HEK293T (cell line): ENCODE data around the gene GAGE10.
"Not testable (repeated sequence)": the region's sequence is repeated elsewhere in the genome, so short reads cannot be mapped to it uniquely, and the experiment has no call there.

ENCODE experiments used
- CTCF ChIA-PET: fragments of 350-600 bp; formaldehyde crosslinking; extraction: SDS; loops from one replicate; lab custom pipeline; 2021; ENCODE audit warnings: antibody characterized with exemption, inconsistent platforms; lab: Yijun Ruan, JAX
- POLR2A ChIA-PET: fragments of 350-600 bp; formaldehyde crosslinking; extraction: SDS; loops from one replicate; lab custom pipeline; 2020; ENCODE audit warnings: antibody characterized with exemption, inconsistent platforms; lab: Yijun Ruan, JAX
- DNase-seq: peaks from one replicate; pipeline ENCODE4 v3.0.0; 2012; ENCODE audit warnings: mixed read lengths; ENCODE audit errors: extremely low spot score
- ARNT ChIP-seq: fragments of 450-650 bp; IDR thresholded peaks from 2 replicates; pipeline ENCODE4 v1.6.1; 2017; ENCODE audit warnings: mild to moderate bottlenecking
- BHLHE40 ChIP-seq: fragments of 450-650 bp; IDR thresholded peaks from 2 replicates; pipeline ENCODE4 v1.6.1; 2016; ENCODE audit warnings: mild to moderate bottlenecking, moderate library complexity, borderline replicate concordance
- CTBP1 ChIP-seq: fragments of 450-650 bp; IDR thresholded peaks from 2 replicates; pipeline ENCODE4 v1.6.1; 2016; ENCODE audit warnings: borderline replicate concordance
- ELF4 ChIP-seq: fragments of 450-650 bp; IDR thresholded peaks from 2 replicates; pipeline ENCODE4 v1.6.1; 2017; ENCODE audit warnings: antibody characterized with exemption
- FOXA1 ChIP-seq: fragments of 450-650 bp; IDR thresholded peaks from 2 replicates; pipeline ENCODE4 v1.6.1; 2016; ENCODE audit warnings: mild to moderate bottlenecking
- FOXK2 ChIP-seq: fragments of 450-650 bp; IDR thresholded peaks from 2 replicates; pipeline ENCODE4 v1.6.1; 2016; ENCODE audit warnings: mild to moderate bottlenecking
- FOXM1 ChIP-seq: fragments of 450-650 bp; IDR thresholded peaks from 2 replicates; pipeline ENCODE4 v1.6.1; 2017; ENCODE audit warnings: mild to moderate bottlenecking, borderline replicate concordance
- HDGF ChIP-seq: fragments of 450-650 bp; IDR thresholded peaks from 2 replicates; pipeline ENCODE4 v1.6.1; 2017; ENCODE audit warnings: antibody characterized with exemption, borderline replicate concordance
- L3MBTL2 ChIP-seq: fragments of 450-650 bp; conservative IDR thresholded peaks from 2 replicates; pipeline ENCODE4 v1.6.1; 2016; ENCODE audit warnings: mild to moderate bottlenecking
- LEF1 ChIP-seq: fragments of 450-650 bp; IDR thresholded peaks from 2 replicates; pipeline ENCODE4 v1.6.1; 2017; ENCODE audit warnings: mild to moderate bottlenecking, borderline replicate concordance
- NFRKB ChIP-seq: fragments of 450-650 bp; IDR thresholded peaks from 2 replicates; pipeline ENCODE4 v1.6.1; 2016; ENCODE audit warnings: mild to moderate bottlenecking, moderate library complexity
- PKNOX1 ChIP-seq: fragments of 450-650 bp; IDR thresholded peaks from 2 replicates; pipeline ENCODE4 v1.6.1; 2016
- SP1 ChIP-seq: fragments of 450-650 bp; IDR thresholded peaks from 2 replicates; pipeline ENCODE4 v1.6.1; 2017
- SUZ12 ChIP-seq: fragments of 450-650 bp; IDR thresholded peaks from 2 replicates; pipeline ENCODE4 v1.6.1; 2016; ENCODE audit warnings: mild to moderate bottlenecking
- TARDBP ChIP-seq: fragments of 450-650 bp; IDR thresholded peaks from 2 replicates; pipeline ENCODE4 v1.6.1; 2016
- ZNF384 ChIP-seq: fragments of 450-650 bp; IDR thresholded peaks from 2 replicates; pipeline ENCODE4 v1.6.1; 2016

GAGE10 gene

GRCh38 chrX:49286136-49286535, 17.3 kb upstream of the GAGE10 start:
- TF ChIP-seq PKNOX1 = no peak
- no peak for TF ChIP-seq L3MBTL2
- TF ChIP-seq ARNT = no peak
- no peak for TF ChIP-seq SUZ12
- no peak for TF ChIP-seq FOXM1
- TF ChIP-seq FOXA1 = no peak
- no peak for TF ChIP-seq HDGF
- TF ChIP-seq FOXK2 = no peak
- no peak for TF ChIP-seq CTBP1
- no peak for TF ChIP-seq BHLHE40
- no peak for TF ChIP-seq ELF4
- no peak for TF ChIP-seq ZNF384
- TF ChIP-seq TARDBP = no peak
- no peak for TF ChIP-seq SP1
- no peak for TF ChIP-seq LEF1
- no peak for TF ChIP-seq NFRKB
- DNase-seq = no peak
- ChIA-PET POLR2A (no interaction called here), CTCF (no interaction called here)

- ChIA-PET POLR2A (interaction anchor here (0.9 kb wide), 1 partner anchor 96 kb away, joined by 3 read pairs; no protein-coding TSS in a partner anchor), CTCF (no interaction called here)
- no peak for DNase-seq
- no peak for TF ChIP-seq ZNF384
- TF ChIP-seq L3MBTL2 = no peak
- no peak for TF ChIP-seq CTBP1
Observed at GRCh38 chrX:49286581-49286980, 16.9 kb upstream of the GAGE10 start.

- ChIA-PET POLR2A (no interaction called here), CTCF (interaction anchor here (0.6 kb wide), 1 partner anchor 222 kb away, joined by 3 read pairs; no protein-coding TSS in a partner anchor)
- TF ChIP-seq BHLHE40 (no peak), PKNOX1 (no peak), CTBP1 (no peak), L3MBTL2 (no peak)
- DNase-seq = no peak
Observed at GRCh38 chrX:49287665-49288064, 15.8 kb upstream of the GAGE10 start.

GRCh38 chrX:49290215-49290614, 13.2 kb upstream of the GAGE10 start:
- TF ChIP-seq SP1 = no peak
- TF ChIP-seq ARNT = no peak
- POLR2A ChIA-PET = no interaction called here
- CTCF ChIA-PET = no interaction called here
- DNase-seq = no peak

GRCh38 chrX:49291615-49292337, 11.7 kb upstream of the GAGE10 start:
- DNase-seq = peak; percentile 68
- ChIA-PET POLR2A (no interaction called here), CTCF (interaction anchor here (0.6 to 1.1 kb wide), 5 partner anchors 11 to 661 kb away, joined by 3 to 6 read pairs (median 4); no protein-coding TSS in a partner anchor)
- TF ChIP-seq LEF1 (no peak), NFRKB (no peak), ARNT (no peak), SP1 (no peak), SUZ12 (no peak), FOXK2 (no peak), PKNOX1 (no peak), CTBP1 (no peak)

- ChIA-PET POLR2A (no interaction called here), CTCF (interaction anchor here (0.6 to 1.1 kb wide), 3 partner anchors 8 to 30 kb away, joined by 3 to 6 read pairs (median 3); no protein-coding TSS in a partner anchor)
- no peak for DNase-seq
- TF ChIP-seq FOXK2 (no peak), TARDBP (no peak), HDGF (no peak), ZNF384 (no peak), PKNOX1 (no peak), FOXM1 (no peak), LEF1 (no peak), NFRKB (no peak), ELF4 (no peak), CTBP1 (no peak), L3MBTL2 (no peak)
Observed at GRCh38 chrX:49292400-49293362, 10.8 kb upstream of the GAGE10 start.

- POLR2A ChIA-PET, DNase-seq: not testable (repeated sequence)
Observed at GRCh38 chrX:49299293-49299692, 4.2 kb upstream of the GAGE10 start.

More at GRCh38 chrX:49299293-49299692, 4.2 kb upstream of the GAGE10 start:
- CTCF ChIA-PET = not testable (repeated sequence)
